Measurements from ENCODE around the gene ZNF77. TPM values are rescaled to one million over a fixed set of nuclear protein-coding genes. Genes with fewer than 3 reads are reported as not detected.
"Not testable (repeated sequence)": the region's sequence is repeated elsewhere in the genome, so short reads cannot be mapped to it uniquely, and the experiment has no call there.

Gene ZNF77
- total and polyA plus RNA-seq, 10 of the 15 experiments (the other 5 are each of a cell fraction or from before 2014, with no cell fraction given), result 1.9 to 4.7 (median 3.0) TPM

GRCh38 chr19:2964874-2965273, 20.1 kb upstream of the ZNF77 start:
- WGBS (ENCODE audit: insufficient coverage, insufficient replicate concordance, low lambda C conversion rate, missing lambda C conversion rate), result 96% methylated on average over 3 of the region's 5 CpGs
- Histone ChIP-seq H3K9me3 (replicated peaks; ENCODE audit: control insufficient read depth, insufficient read depth, low read length) (no peaks in the 10 kb centered on the region), H4K20me1 (ENCODE audit: control insufficient read depth, insufficient read depth) (no peaks in the 10 kb centered on the region), H3K4me3 (no peak overlapping the region), H3K27me3 (replicated peaks in 1 of 2; ENCODE audit: control insufficient read depth in 2 of 2, insufficient read depth in 2 of 2, low read length in 1 of 2) (no peaks in the 10 kb centered on the region), H2AFZ (ENCODE audit: control insufficient read depth, low read depth, low read length) (no peak overlapping the region), H3K27ac (ENCODE audit: control insufficient read depth, insufficient read depth) (no peak overlapping the region), H3K79me2 (ENCODE audit: control insufficient read depth, insufficient read depth, low read length) (no peaks in the 10 kb centered on the region), H3K9ac (ENCODE audit: control insufficient read depth, insufficient read depth, low read length) (no peak overlapping the region), H3K4me2 (ENCODE audit: control insufficient read depth, insufficient read depth) (no peak overlapping the region), H3K36me3 (ENCODE audit: control insufficient read depth in 2 of 2, insufficient read depth in 2 of 2, low read length in 1 of 2) (no peaks in the 10 kb centered on the region), H3K4me1 (ENCODE audit: control insufficient read depth, insufficient read depth, low read length) (peaks cover 4% of the 10 kb centered on the region; the same call in 1 of the 2 replicates)
- ATAC-seq (no peak), FAIRE-seq (no peak), DNase-seq (ENCODE audit: low read depth, low spot score) (no peak)
- TF ChIP-seq STAT3 (IDR thresholded peaks at IDR 0.05; ENCODE audit: low read depth, low read length), result no peak
- no peak for TF ChIP-seq ETV6 (conservative IDR thresholded peaks at IDR 0.05 in 1 of 2, IDR thresholded peaks at IDR 0.05 in 1 of 2; ENCODE audit: borderline replicate concordance in 1 of 2, low read depth in 1 of 2)
- no peak for TF ChIP-seq JUNB (IDR thresholded peaks at IDR 0.05)
- no peak for TF ChIP-seq RAD21 (IDR thresholded peaks at IDR 0.05; ENCODE audit: insufficient read depth, low read depth, low read length)
- TF ChIP-seq RCOR1 (conservative IDR thresholded peaks at IDR 0.05; ENCODE audit: low read depth, low read length), result no peak
- TF ChIP-seq WRNIP1 (IDR thresholded peaks at IDR 0.05; ENCODE audit: borderline replicate concordance, low read depth, low read length), result no peak
- TF ChIP-seq PML (IDR thresholded peaks at IDR 0.05; ENCODE audit: low read length), result no peak
- TF ChIP-seq PAX5 (IDR thresholded peaks at IDR 0.05; ENCODE audit: borderline replicate concordance, low read depth, low read length), result no peak
- no peak for TF ChIP-seq CREB1 (IDR thresholded peaks at IDR 0.05; ENCODE audit: low read depth)
- no peak for TF ChIP-seq CEBPB (IDR thresholded peaks at IDR 0.05; ENCODE audit: borderline replicate concordance in 1 of 2, low read depth in 2 of 2, low read length in 2 of 2)
- TF ChIP-seq POLR2AphosphoS5 (IDR thresholded peaks at IDR 0.05; ENCODE audit: low read length), result no peak
- no peak for TF ChIP-seq CBX3 (IDR thresholded peaks at IDR 0.05; ENCODE audit: borderline replicate concordance, low read depth)
- TF ChIP-seq MYB (IDR thresholded peaks at IDR 0.05; ENCODE audit: borderline replicate concordance, low read depth, low read length), result no peak
- no peak for TF ChIP-seq IKZF2 (IDR thresholded peaks at IDR 0.05)
- no peak for TF ChIP-seq NFXL1 (IDR thresholded peaks at IDR 0.05; ENCODE audit: borderline replicate concordance)
- TF ChIP-seq SIN3A (IDR thresholded peaks at IDR 0.05; ENCODE audit: low read depth, low read length), result no peak
- in situ Hi-C loops (cut with MboI), result loop anchor here (5.0 kb wide), 1 partner anchor 137 kb away; no protein-coding TSS in a partner anchor
- no TSS peak for BruUV-seq (replicated peaks)
- ChIA-PET RAD21 (ENCODE audit: unreplicated experiment) (no interaction called here), POLR2A (interaction anchor here (0.6 to 0.7 kb wide), 3 partner anchors 51 to 1148 kb away, joined by 3 to 6 read pairs (median 5); no protein-coding TSS in a partner anchor), SMC1A (ENCODE audit: uncharacterized antibody, unreplicated experiment) (interaction anchor here (0.8 to 1.3 kb wide), 3 partner anchors 108 to 139 kb away, joined by 3 to 4 read pairs (median 3); no protein-coding TSS in a partner anchor), CTCF (interaction anchor here (0.7 to 5.0 kb wide), 5 partner anchors 14 to 165 kb away, joined by 3 to 24 read pairs (median 4); no protein-coding TSS in a partner anchor)
- intact Hi-C loops (cut with micrococcal nuclease; ENCODE audit: unreplicated experiment), result no loop called here

GRCh38 chr19:2963631-2964030, 18.9 kb upstream of the ZNF77 start:
- not testable (repeated sequence) for H3K9me3 ChIP-seq (replicated peaks; ENCODE audit: control insufficient read depth, insufficient read depth, low read length); H3K9ac ChIP-seq (ENCODE audit: control insufficient read depth, insufficient read depth, low read length); H3K79me2 ChIP-seq (ENCODE audit: control insufficient read depth, insufficient read depth, low read length); H2AFZ ChIP-seq (ENCODE audit: control insufficient read depth, low read depth, low read length); H3K27me3 ChIP-seq (replicated peaks in 1 of 2; ENCODE audit: control insufficient read depth in 2 of 2, insufficient read depth in 2 of 2, low read length in 1 of 2); DNase-seq (ENCODE audit: low read depth, low spot score); FAIRE-seq; H3K4me1 ChIP-seq (ENCODE audit: control insufficient read depth, insufficient read depth, low read length); H3K4me2 ChIP-seq (ENCODE audit: control insufficient read depth, insufficient read depth); H3K4me3 ChIP-seq; BruUV-seq (replicated peaks); H3K27ac ChIP-seq (ENCODE audit: control insufficient read depth, insufficient read depth); ATAC-seq; H4K20me1 ChIP-seq (ENCODE audit: control insufficient read depth, insufficient read depth); H3K36me3 ChIP-seq (ENCODE audit: control insufficient read depth in 2 of 2, insufficient read depth in 2 of 2, low read length in 1 of 2)
- ChIA-PET RAD21 (ENCODE audit: unreplicated experiment) (interaction anchor here (1.0 kb wide), 1 partner anchor 183 kb away, joined by 3 read pairs; no protein-coding TSS in a partner anchor), CTCF (interaction anchor here (1.3 to 3.0 kb wide), 4 partner anchors 12 to 196 kb away, joined by 4 to 32 read pairs (median 6); no protein-coding TSS in a partner anchor), SMC1A (ENCODE audit: uncharacterized antibody, unreplicated experiment) (interaction anchor here (1.2 to 2.6 kb wide), 2 partner anchors 112 to 140 kb away, joined by 5 to 9 read pairs; no protein-coding TSS in a partner anchor), POLR2A (interaction anchor here (0.7 kb wide), 1 partner anchor 196 kb away, joined by 3 read pairs; no protein-coding TSS in a partner anchor)
- in situ Hi-C loops (cut with MboI) (loop anchor here (5.0 kb wide), 1 partner anchor 139 kb away; no protein-coding TSS in a partner anchor), intact Hi-C loops (cut with micrococcal nuclease; ENCODE audit: unreplicated experiment) (loop anchor here (2.0 kb wide), 1 partner anchor 199 kb away; no protein-coding TSS in a partner anchor)
- WGBS (ENCODE audit: insufficient coverage, insufficient replicate concordance, low lambda C conversion rate, missing lambda C conversion rate), result 67% methylated on average over 12 of the region's 12 CpGs

Data from GM12878 (cell line).